Raji (cell line): ENCODE results near the gene UGT1A4.

Experiments
- POLR2A ChIP-seq: IDR thresholded peaks from 2 replicates; pipeline ENCODE4 v1.6.1; 2011; ENCODE audit warnings: low read depth, low read length, control low read depth; ENCODE audit not compliant: insufficient read depth

The UGT1A4 gene

GRCh38 chr2:233691443-233692433 is 26.8 kb upstream of the UGT1A4 start:
- TF ChIP-seq POLR2A = no peak

GRCh38 chr2:233692648-233693047 is 25.9 kb upstream of the UGT1A4 start, which contains the start of gene UGT1A6:
Gene UGT1A6 (plus strand): TSS chr2:233692890. CDS start chr2:233693005, 115 bp downstream.
- TF ChIP-seq POLR2A = no peak

- TF ChIP-seq POLR2A = no peak
Observed at GRCh38 chr2:233693963-233694362, 24.6 kb upstream of the UGT1A4 start.

- no peak for TF ChIP-seq POLR2A
Observed at GRCh38 chr2:233698740-233699139, 19.8 kb upstream of the UGT1A4 start.

GRCh38 chr2:233699424-233700027 is 19.0 kb upstream of the UGT1A4 start:
- no peak for TF ChIP-seq POLR2A

GRCh38 chr2:233700028-233700635 is 18.4 kb upstream of the UGT1A4 start:
- TF ChIP-seq POLR2A = no peak

- no peak for TF ChIP-seq POLR2A
Observed at GRCh38 chr2:233702238-233702637, 16.3 kb upstream of the UGT1A4 start.

- no peak for TF ChIP-seq POLR2A
Observed at GRCh38 chr2:233705911-233706506, 12.5 kb upstream of the UGT1A4 start.

- TF ChIP-seq POLR2A = no peak
Observed at GRCh38 chr2:233706720-233707119, 11.8 kb upstream of the UGT1A4 start.

- no peak for TF ChIP-seq POLR2A
Observed at GRCh38 chr2:233707940-233708644, 10.4 kb upstream of the UGT1A4 start.

- no peak for TF ChIP-seq POLR2A
Observed at GRCh38 chr2:233708942-233709341, 9.6 kb upstream of the UGT1A4 start.

- TF ChIP-seq POLR2A = no peak
Observed at GRCh38 chr2:233711312-233712008, 7.1 kb upstream of the UGT1A4 start.

GRCh38 chr2:233712611-233713261 is 5.8 kb upstream of the UGT1A4 start, which contains the start of gene UGT1A5:
Gene UGT1A5 (plus strand): TSS chr2:233712907. CDS start chr2:233712992, 85 bp downstream.
- TF ChIP-seq POLR2A = no peak
